Adrenal gland (tissue), 12 donors: ENCODE data around the gene KHDC4. TPM values are rescaled to one million over a fixed set of nuclear protein-coding genes. Genes with fewer than 3 reads are reported as not detected.

Experiments
- DNase-seq, 7 donors: peaks; one replicate each; pipeline ENCODE4 v3.0.0-alpha.2; 2019 to 2020
- H3K27ac ChIP-seq, 5 donors: fragments of 200-600 bp; sonication (generic) in 4 of 5; 1 replicate in 3 of 5; 2 replicates in 2 of 5; pipeline versions ENCODE4 v1.5.1 to v1.8.0; 2016 to 2020; ENCODE audit warnings: mild to moderate bottlenecking in 1 of 5
- H3K27me3 ChIP-seq: fragments of 200-600 bp; 2 replicates; pipeline ENCODE4 v1.8.0; 2021
- H3K36me3 ChIP-seq, 2 donors: fragments of 200-600 bp; replicated peaks in 1 of 2; 1 replicate in 1 of 2; 2 replicates in 1 of 2; pipeline versions ENCODE4 v1.5.1 to v1.8.0; 2018 to 2022
- H3K4me1 ChIP-seq, 2 donors: fragments of 200-600 bp; replicated peaks in 1 of 2; 1 replicate in 1 of 2; 2 replicates in 1 of 2; pipeline versions ENCODE4 v1.5.1 to v1.8.0; 2018 to 2021
- H3K4me3 ChIP-seq, 4 donors: fragments of 200-600 bp; sonication (generic) in 3 of 4; one replicate each; pipeline ENCODE4 v1.5.1; 2016 to 2018
- H3K9me3 ChIP-seq, 3 donors: fragments of 200-600 bp; sonication (generic) in 1 of 3; replicated peaks in 1 of 3; 1 replicate in 2 of 3; 2 replicates in 1 of 3; pipeline versions ENCODE4 v1.5.1 to v1.8.0; 2016 to 2021
- POLR2A ChIP-seq, 2 donors: fragments of 450-650 bp; IDR thresholded peaks; one replicate each; pipeline ENCODE4 v1.6.1; 2017; ENCODE audit warnings: antibody characterized with exemption in 2 of 2, mild to moderate bottlenecking in 2 of 2, moderate library complexity in 1 of 2
- WGBS, 4 donors: extraction: QIAGEN DNeasy Blood & Tissue Kit in 2 of 4; methylation state at CpG; one replicate each; pipeline versions ENCODE4 v1.1.5 to v1.1.7; 2013 to 2017; 5-methylcytosine and 5-hydroxymethylcytosine counted together
- intact Hi-C, 2 donors: fragments of 100-400 bp; cut with DNase I; formaldehyde crosslinking; loops; one replicate each; pipeline versions ENCODE4 v1.14.1 to v1.15.0; 2022 to 2023
- polyA plus RNA-seq, 3 donors: library from polyadenylated mRNA; stranded (reverse); fragments of 200-250 nt in 2 of 3; fragments of 350-450 nt in 1 of 3; fragmentation: Illumina TruSeq in 1 of 3; extraction: RNeasy Lipid Tissue Mini Kit (QIAGEN cat#74804) in 1 of 3; gene quantifications; one replicate each; pipeline ENCODE4 v1.2.3, GENCODE V29; 2013 to 2014
- total RNA-seq, 9 donors: library from RNA; depleted of rRNA in 4 of 9; stranded (reverse); fragments of >200 nt in 4 of 9; fragments of 120-200 nt in 1 of 9; fragmentation: NEBNext Ultra II Directional in 1 of 9; extraction: Animal tissue kit (Norgen Biotek cat#: 25700) in 1 of 9; gene quantifications; one replicate each; pipeline versions ENCODE4 v1.1.0 to v1.2.4, GENCODE V29; 2013 to 2023
- TF ChIP-seq, protein P1 (sequence below), 6 experiments: fragments of 450-650 bp in 4 of 6; fragments of 200-600 bp in 2 of 6; sonication (generic) in 1 of 6; IDR thresholded peaks; 1 replicate in 5 of 6; 2 replicates in 1 of 6; pipeline versions ENCODE4 v1.5.1 to v1.8.0; 2016 to 2021; ENCODE audit warnings: antibody characterized with exemption in 6 of 6, mild to moderate bottlenecking in 2 of 6, moderate library complexity in 1 of 6
- donor health status: healthy with polysubstance abuse.
- donor health status: Bipolar disorder and iron deficiency.
- donor health status: DM: yes; HTN: yes; CAD: no.
- donor health status: DM: no; HTN: no; CAD: no.
- donor health status: DM: no; HTN: no; CAD: no.
- donor health status: DM: yes; HTN: yes; CAD: no.

KHDC4 gene
- total and polyA plus RNA-seq, 12 donors: 16.8 to 52.9 (median 38.3) TPM

DNA sequence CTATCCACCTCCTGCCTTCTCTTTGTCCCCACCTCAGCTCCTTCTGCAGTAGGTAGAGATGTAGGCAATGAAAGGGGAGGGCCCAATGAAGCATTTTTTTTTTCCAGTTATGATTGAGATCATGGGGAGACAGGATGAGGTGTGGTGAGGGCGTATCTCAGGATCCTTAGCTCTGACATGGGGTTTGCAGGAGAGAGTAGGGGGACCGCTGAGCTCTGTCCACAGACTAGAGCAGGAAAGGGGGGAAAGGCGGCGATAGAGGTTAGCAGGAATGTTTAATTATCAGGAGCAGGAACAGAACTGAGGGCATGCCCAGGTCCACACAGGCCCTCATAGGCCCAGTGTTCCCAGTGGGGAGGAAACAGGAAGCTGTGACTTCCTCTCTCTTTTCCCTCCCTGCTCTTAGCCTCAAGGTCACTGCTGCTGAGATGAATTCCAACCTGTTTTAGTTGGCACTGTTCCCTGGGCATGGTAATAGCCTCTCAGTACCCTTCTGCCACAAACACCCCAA lies 6.3 kb upstream of the KHDC4 start:
- intact Hi-C loops: loop anchor here (2.0 to 10.0 kb wide), 3 partner anchors 48 to 127 kb away; partner anchors contain the start of gene RAB25 (in 1 of the 2)
- 42 to 64% (median 48%) methylated on average over 4 of the region's 4 CpGs for WGBS, 4 donors
- H3K4me3 ChIP-seq: no peak overlapping the region
- peak; percentile 61 to 80 (median 71) for DNase-seq
- TF ChIP-seq POLR2A (IDR thresholded peaks at IDR 0.05): no peak
- TF ChIP-seq, protein P1, sequence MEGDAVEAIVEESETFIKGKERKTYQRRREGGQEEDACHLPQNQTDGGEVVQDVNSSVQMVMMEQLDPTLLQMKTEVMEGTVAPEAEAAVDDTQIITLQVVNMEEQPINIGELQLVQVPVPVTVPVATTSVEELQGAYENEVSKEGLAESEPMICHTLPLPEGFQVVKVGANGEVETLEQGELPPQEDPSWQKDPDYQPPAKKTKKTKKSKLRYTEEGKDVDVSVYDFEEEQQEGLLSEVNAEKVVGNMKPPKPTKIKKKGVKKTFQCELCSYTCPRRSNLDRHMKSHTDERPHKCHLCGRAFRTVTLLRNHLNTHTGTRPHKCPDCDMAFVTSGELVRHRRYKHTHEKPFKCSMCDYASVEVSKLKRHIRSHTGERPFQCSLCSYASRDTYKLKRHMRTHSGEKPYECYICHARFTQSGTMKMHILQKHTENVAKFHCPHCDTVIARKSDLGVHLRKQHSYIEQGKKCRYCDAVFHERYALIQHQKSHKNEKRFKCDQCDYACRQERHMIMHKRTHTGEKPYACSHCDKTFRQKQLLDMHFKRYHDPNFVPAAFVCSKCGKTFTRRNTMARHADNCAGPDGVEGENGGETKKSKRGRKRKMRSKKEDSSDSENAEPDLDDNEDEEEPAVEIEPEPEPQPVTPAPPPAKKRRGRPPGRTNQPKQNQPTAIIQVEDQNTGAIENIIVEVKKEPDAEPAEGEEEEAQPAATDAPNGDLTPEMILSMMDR (IDR thresholded peaks at IDR 0.05): no peak
- H3K27me3 ChIP-seq: no peaks in the 10 kb centered on the region
- no peaks in the 10 kb centered on the region for H3K36me3 ChIP-seq
- H3K27ac ChIP-seq: peak overlapping the region in 4 of 5 donors; percentile 29 to 86 (median 55)
- H3K9me3 ChIP-seq: no peaks in the 10 kb centered on the region
- peaks cover 19 to 35% of the 10 kb centered on the region in 2 donors for H3K4me1 ChIP-seq

DNA sequence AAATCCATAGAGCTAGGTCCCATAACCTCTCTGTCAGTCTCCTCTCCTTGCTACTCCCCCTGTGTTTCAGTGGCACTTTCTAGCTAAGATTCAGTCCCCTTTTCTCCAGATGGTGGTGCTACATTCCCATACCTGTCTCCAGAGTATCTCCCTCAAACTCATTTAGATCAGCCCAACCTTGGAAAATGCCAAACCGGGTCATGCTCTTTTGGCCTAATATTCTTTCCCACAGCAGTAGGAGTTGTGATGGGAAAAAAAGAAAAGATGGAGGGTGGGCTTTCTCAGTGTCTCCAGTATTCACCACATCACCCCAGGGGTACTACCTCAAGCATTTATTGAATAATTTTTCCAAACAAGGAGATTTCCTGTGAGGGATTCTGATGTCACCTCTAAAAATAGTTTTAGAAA lies 4.0 kb upstream of the KHDC4 start:
- intact Hi-C loops: no loop called here
- 0% methylated on average over 1 of the region's 1 CpG for WGBS, 4 donors
- peak in 5 of 7 donors; percentile 53 to 66 (median 54) for DNase-seq
- Histone ChIP-seq H3K27ac (peak overlapping the region in 3 of 5 donors; percentile 4 to 54 (median 19)), H3K4me1 (peaks cover 23 to 45% of the 10 kb centered on the region in 2 donors), H3K9me3 (no peaks in the 10 kb centered on the region), H3K27me3 (no peaks in the 10 kb centered on the region), H3K36me3 (no peaks in the 10 kb centered on the region), H3K4me3 (no peak overlapping the region)
- TF ChIP-seq, protein P1 (IDR thresholded peaks at IDR 0.05): peak; percentile 38 to 95 (median 72)
- TF ChIP-seq POLR2A (IDR thresholded peaks at IDR 0.05): no peak

DNA sequence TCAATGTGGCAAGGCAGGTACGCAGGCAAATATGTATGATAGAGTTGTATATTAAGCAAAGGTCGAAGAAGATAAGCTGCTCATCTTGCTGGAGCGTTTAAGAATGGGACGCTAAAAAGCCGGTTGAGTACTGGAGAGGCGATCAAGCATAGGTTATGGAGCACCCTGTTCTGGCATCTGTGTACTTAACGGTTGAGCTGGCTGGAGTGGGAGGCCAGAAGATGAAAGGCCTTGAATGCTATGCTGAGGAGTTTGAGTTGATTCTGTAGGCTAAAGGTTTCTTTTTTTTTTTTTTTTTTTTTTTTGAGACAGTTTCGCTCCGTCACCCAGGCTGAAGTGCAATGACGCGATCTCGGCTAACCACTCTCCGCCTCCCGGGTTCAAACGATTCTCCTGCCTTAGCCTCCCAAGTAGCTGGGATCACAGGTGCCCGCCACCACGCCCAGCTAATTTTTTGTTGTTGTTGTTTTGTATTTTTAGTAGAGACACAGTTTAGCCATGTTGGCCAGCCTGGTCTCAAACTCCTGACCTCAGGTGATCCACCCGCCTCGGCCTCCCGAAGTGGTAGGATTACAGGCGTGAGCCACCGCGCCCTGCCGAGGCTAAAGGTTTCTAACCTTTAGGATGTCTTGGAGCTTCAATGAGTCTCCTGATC lies 850 bp upstream of the KHDC4 start:
- peak in 1 of 7 donors; percentile 60 for DNase-seq
- H3K27me3 ChIP-seq: no peaks in the 10 kb centered on the region
- WGBS, 4 donors: 78 to 89% (median 79%) methylated on average over 24 of the region's 24 CpGs
- TF ChIP-seq POLR2A (IDR thresholded peaks at IDR 0.05): no peak
- peak overlapping the region in 3 of 4 donors; percentile 34 to 81 (median 36) for H3K4me3 ChIP-seq
- H3K4me1 ChIP-seq: peaks cover 39 to 51% of the 10 kb centered on the region in 2 donors
- intact Hi-C loops: no loop called here
- H3K27ac ChIP-seq: peak overlapping the region; percentile 70 to 94 (median 87)
- H3K36me3 ChIP-seq: peaks cover 0 to 28% of the 10 kb centered on the region in 2 donors
- no peaks in the 10 kb centered on the region for H3K9me3 ChIP-seq

DNA sequence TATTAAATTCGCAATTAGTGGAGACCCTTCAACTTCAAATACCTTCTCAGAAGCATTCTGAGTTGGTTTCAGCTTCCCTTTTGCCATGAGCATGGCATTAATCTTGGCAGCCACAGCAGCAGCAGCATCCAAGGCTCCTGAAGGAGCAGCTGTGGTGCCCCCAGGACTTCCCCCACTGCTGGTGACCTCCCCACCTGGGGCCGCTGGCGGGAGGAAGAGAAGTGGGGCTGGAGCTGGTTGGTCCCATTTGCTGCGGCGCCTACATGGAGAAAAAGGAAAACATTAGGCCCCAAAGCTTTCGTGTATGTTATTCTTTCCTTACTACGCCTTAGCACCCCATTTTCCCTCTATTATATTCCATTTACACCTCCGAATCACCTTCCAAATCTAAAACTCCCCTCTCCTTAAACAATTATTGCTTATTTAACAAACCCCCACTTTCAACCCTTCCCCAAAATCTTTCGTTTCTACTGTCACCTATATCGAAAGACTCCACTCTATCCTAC lies 569 bp downstream of the KHDC4 start:
- Histone ChIP-seq H3K4me3 (peak overlapping the region; percentile 28 to 81 (median 48)), H3K9me3 (no peaks in the 10 kb centered on the region), H3K36me3 (peaks cover 0 to 42% of the 10 kb centered on the region in 2 donors), H3K27ac (peak overlapping the region; percentile 64 to 94 (median 87)), H3K27me3 (no peaks in the 10 kb centered on the region), H3K4me1 (peaks cover 39 to 58% of the 10 kb centered on the region in 2 donors)
- 2 to 5% (median 4%) methylated on average over 10 of the region's 10 CpGs for WGBS, 4 donors
- no peak for TF ChIP-seq POLR2A (IDR thresholded peaks at IDR 0.05)
- TF ChIP-seq, protein P1 (IDR thresholded peaks at IDR 0.05): no peak
- intact Hi-C loops: no loop called here
- DNase-seq: peak in 3 of 7 donors; percentile 16 to 58 (median 30)
